NOMO-1 treated with dmso at 0.1 percent for 144 hours (cell line): Measurements from ENCODE around the gene TMEM176B.
"Not testable (repeated sequence)": the region's sequence is repeated elsewhere in the genome, so short reads cannot be mapped to it uniquely, and the experiment has no call there.

Source experiments
- DNase-seq: peaks from one replicate; lab custom pipeline; 2025; ENCODE audit not compliant: unreplicated experiment; lab: John Stamatoyannopoulos, UW

TMEM176B gene

DNA sequence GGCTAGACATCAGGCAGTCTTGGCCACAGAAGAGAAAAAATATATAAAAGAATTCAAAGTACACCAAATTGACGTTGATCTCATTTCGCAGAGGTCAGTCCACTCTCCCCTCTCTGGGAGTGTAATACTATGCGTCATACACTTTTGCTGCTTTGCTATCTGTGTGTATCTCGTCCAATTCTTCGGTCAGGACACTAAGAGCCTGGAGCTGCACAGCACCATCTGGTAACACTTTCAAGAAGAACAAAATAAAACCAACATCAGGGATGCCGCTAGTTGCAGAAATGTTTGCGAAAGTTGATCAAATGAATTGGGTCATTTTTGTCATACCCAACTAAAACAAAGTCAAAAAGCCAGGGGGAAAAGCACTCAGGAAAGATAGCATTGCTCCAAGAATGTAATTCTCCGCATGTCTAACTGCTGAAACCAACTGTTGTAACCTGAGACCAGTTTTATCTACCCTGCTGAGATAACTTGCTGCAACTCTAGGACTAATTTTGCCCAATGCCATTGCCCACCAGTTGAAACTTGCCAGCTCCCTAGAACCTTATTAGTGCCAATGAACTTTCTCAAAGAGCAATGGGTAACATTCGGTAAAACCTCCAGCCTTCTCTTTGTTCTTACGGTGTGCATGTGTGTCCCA is 23.4 kb upstream of the TMEM176B start:
- DNase-seq: no peak

DNA sequence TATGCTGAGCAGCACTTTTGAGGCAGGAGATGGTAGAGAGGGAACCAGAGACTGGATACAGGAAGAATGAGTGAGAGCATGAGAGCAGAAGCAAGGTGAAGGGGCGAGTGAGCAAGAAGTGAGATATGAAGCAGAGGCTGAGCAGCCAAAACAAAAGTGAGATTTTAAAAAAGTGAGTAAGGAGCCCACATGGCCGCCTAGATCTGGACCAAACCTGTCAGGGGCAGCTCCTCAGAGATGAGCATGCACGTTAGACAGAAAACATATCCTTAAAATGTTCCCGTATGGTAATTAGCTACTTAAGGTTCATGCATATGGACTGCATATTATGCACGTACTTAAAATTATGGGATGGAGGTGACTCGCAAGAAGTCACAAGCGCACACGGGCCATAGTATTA is 22.9 kb upstream of the TMEM176B start:
- DNase-seq: no peak

DNA sequence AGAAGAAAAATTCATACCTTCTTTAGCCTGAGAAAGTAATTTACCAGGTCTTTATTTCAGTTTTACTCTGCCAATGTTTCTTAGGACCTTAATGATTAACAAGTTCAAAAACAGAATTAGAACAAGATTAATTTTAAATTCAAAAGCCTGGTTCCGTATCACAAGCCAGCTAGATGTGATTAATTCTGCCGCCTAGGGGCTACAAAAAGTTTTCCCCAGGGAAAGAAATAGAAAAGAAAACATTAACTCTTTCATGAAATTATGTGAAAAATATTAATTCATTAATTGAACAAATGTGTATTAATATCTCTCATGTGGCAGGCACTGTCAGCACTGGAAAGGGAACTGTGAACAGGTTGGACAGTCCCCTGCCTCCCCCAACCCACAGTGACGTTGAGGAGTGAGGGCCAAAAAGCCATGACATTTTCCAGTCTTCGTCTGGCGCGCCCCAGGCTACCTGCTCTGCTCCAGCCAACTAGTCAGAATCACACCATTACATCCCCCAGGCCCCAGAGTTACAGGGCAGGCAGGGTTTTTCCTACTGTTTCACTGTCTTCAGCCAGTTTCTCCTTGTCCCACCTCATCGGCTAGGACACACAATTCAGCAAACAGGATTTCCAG is 20.5 kb upstream of the TMEM176B start:
- no peak for DNase-seq

DNA sequence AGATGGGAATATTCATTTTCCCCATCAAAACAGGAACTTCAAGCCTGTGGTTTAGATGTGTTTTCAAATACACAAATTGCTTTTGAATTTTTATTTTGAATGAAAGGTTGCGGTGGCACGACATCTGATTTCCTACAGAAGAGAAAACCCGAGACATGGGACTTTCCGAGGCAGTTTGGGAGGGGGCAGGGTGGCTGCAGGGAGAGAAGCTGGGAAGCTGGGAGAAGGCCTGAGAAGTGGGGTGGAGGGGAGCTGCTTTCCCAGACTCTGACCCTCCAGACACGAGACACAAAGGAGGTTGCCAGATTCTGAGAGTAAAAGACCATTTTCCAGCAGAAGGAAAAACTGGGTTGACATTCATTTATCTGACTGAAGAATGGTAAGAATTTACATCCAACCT is 20.0 kb upstream of the TMEM176B start:
- DNase-seq: no peak

DNA sequence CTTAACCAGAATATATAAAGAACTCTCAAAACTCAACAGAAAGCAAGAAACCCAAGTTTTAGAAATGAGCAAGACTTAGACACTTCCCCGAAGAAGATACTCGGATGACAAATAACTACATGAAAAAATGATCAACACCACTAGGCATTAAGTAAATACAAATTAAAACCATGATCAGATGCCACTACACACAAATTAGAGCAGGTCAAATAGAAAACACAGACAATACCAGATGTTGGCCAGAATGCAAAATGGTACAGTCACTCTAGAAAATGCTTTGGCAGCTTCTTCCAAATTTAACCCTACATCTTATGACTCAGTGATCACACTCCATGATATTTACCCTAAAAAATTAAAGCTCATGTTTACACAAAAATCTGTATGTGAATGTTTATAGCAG is 18.8 kb upstream of the TMEM176B start:
- no peak for DNase-seq

DNA sequence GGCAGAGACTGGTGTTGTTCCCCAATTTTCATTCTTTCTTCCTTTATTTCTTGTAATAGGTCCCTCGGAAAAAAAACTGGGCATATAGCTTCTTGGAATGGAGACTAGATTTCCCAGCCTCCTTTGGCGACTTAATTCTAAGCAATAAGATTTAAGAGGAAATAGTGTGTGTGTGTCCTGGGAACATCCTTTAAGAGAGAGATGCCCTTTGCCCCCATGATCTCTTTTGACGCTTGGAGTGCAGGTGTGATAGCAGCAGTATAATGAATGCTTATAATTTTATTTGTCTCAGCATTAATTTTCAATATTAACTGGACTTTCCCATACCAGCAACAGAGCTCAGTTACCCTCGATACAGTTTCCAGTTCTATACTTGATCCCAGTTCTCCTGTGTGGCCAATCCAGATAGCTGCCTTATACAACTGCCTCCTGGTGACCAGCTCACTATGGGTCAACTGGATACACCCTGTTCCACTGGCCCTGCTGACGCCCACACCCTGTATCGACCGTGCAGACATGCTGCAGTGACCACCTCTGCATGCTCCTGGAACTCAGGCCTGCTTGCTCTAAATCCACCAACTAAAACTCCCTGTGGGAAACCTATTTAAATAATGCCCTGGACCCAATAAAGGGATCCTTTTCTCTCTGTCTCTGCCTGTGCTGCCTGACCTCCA is 14.3 kb upstream of the TMEM176B start:
- DNase-seq: no peak

DNA sequence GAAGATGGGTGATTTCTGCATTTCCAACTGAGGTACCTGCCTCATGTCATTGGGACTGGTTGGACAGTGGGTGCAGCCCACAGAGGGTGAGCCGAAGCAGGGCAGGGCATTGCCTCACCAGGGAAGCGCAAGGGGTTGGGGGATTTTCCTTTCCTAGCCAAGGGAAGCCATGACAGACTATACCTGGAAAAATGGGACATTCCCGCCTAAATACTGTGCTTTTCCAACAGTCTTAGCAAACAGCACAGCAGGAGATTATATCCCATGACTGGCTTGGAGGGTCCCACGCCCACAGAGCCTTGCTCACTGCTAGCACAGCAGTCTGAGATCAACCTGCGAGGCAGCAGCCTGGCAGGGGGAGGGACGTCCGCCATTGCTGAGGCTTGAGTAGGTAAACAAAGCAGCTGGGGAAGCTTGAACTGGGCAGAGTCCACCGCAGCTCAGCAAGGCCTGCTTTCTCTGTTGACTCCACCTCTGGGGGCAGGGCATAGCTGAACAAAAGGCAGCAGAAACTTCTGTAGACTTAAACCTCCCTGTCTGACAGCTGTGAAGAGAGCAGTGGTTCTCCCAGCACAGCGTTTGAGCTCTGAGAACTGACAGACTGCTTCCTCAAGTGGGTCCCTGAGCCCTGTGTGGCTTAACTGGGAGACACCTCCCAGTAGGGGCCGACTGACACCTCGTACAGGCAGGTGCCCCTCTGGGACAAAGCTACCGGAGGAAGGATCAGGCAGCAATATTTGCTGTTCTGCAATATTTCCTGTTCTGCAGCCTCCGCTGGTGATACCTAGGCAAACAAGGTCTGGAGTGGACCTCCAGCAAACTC is 7.7 kb upstream of the TMEM176B start:
- not testable (repeated sequence) for DNase-seq

DNA sequence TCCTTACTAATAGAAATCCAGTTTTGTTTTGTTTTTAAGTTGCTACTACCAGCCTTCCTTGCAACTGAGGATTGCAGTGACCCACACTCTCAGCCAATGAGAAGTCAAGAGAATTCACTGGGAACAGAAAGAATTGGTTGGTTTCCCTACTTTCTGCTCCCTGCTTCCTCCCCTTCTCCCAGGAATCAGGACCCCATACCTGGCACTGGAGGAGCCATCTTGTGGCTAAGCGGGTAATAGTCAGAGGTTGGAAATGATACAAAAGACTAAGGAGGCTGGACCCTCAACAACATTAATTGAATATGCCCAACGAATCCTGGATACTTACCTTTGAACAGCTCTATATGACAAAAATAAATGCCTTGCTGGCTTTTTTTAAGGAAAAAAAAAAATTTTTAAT is 6.7 kb upstream of the TMEM176B start:
- no peak for DNase-seq

DNA sequence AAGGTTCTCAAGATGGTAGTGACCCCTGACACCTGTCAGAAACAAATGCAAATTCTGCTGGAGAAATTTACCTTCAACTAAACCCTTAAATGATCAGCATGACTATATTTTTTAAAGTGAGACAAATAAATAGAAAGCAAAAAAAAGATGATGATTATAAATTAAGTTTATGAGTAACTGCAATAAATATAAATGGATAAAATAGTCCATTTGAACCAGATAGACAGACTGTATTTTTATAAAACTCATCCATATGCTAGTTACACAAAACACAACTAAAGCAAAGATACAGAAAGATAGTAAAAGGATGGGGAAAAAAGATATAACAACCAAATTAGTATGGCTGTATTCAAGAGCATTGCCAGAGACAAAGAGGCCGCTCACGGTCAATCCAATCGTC is 6.3 kb upstream of the TMEM176B start:
- no peak for DNase-seq

DNA sequence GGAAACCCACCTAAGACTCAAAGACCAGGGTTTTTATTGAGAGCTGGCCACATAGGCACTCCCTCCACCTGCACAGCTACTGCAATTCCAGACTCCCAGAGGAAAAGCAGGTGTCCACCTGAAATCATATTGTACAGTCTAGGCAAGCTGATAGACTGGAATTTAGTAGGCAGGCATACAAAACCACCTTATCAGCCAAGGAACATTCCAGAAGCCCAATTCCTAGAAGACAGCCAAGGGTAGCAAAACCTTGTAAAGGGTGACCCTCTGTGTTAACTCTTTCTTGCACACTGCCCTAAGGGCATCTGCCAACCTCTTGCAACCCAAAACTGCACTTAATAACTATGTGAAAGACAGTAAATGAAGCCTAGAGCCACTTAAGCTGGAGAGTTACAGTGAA is 5.7 kb upstream of the TMEM176B start:
- no peak for DNase-seq

DNA sequence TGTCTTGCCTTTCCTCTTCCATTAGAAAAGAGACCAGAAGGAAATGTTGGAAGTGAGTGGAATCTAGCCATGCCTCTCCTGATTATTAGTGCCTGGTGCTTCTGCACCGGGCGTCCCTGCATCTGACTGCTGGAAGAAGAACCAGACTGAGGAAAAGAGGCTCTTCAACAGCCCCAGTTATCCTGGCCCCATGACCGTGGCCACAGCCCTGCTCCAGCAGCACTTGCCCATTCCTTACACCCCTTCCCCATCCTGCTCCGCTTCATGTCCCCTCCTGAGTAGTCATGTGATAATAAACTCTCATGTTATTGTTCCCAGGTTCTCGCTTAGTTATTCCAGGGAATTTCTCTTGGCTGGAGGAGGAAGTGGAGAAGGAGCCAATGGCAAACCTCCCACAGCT is 4.6 kb upstream of the TMEM176B start:
- no peak for DNase-seq

DNA sequence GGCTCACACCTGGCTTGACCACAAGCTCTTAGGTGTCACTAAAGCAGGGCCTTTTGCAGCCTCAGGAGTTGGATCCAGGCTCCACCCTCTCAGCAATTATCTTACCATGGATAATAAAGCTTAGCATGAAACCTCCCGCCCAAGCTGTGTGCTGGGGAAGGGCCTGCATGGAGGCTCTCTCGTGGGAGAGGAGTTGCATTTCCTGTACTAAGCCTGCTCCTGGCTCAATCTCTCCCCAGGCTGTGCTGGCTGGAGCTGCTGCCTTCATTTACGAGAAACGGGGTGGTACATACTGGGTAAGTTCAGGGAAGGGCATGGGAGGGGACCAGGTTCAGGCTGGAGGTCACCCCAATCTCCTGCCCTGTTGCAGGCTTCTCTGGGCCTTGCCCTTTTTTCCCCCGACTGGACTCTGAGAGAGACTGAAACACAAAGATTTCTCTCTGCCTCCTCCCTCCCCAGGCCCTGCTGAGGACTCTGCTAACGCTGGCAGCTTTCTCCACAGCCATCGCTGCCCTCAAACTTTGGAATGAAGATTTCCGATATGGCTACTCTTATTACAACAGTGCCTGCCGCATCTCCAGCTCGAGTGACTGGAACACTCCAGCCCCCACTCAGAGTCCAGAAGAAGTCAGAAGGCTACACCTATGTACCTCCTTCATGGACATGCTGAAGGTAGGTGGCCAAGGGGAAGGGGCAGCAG is 3.1 kb upstream of the TMEM176B start:
- DNase-seq: no peak

DNA sequence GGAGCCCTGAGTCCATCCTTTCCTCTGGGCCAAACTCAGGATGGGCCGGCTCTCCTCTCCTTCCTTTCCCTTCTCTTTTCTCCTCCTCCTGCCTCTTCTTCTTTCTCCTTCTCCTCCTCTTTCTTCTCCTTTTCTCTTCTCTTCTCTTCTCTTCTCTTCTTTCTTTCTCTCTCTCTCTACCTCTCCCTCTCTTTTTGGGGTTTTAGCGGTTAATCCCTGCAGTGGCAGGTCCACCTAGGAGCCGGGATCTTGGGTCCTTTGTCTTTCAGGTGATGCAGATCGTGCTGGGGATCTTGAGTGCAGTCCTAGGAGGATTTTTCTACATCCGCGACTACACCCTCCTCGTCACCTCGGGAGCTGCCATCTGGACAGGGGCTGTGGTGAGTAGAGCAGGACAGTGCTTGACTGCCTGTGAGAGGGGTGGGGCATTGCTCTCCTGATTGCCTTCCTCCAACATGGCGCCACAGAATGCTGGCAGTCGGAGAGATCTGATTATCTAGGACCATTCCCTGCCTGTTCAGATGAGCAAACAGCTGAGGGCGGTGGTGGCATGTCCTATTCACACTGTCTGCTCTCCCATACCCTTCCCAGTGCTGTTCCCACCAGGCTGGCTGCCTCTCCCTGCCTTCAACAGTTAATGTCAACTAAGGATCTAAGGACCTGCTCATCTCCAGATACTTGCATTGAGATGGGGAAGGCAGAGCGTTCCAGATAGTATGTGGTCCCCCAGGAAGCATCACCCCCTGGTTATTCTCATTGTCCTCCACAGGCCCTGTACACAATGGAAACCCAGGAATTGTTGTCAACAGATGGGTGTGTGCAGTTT is 2.0 kb upstream of the TMEM176B start:
- DNase-seq: no peak

DNA sequence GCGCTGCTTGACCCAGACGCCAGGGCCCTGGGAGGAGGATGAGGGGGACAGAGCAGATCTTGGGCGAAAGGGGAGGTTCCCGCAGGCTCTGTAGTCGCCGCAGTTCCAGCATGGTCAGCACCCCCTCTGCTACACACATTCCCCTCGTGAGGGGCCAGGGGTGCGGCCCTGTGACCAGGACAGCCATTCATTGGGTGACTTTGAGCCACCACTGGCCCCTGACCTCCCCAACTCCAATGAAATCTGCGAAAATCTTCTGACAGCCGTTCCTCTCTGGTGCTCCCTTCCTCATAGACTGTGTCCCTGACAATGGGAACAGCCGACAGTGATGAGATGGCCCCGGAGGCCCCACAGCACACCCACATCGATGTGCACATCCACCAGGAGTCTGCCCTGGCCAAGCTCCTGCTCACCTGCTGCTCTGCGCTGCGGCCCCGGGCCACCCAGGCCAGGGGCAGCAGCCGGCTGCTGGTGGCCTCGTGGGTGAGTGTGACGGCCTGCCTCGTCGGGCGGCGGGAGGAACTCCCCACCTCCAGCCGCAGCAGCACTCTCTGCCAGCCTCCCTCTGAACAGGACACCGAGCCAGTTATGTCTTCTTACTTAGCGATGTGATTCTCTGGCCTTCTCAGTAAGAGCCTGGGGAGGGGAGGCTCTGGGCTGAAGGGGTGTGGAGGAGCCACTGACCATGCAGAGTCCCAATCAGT is 1.2 kb upstream of the TMEM176B start:
- DNase-seq: no peak

DNA sequence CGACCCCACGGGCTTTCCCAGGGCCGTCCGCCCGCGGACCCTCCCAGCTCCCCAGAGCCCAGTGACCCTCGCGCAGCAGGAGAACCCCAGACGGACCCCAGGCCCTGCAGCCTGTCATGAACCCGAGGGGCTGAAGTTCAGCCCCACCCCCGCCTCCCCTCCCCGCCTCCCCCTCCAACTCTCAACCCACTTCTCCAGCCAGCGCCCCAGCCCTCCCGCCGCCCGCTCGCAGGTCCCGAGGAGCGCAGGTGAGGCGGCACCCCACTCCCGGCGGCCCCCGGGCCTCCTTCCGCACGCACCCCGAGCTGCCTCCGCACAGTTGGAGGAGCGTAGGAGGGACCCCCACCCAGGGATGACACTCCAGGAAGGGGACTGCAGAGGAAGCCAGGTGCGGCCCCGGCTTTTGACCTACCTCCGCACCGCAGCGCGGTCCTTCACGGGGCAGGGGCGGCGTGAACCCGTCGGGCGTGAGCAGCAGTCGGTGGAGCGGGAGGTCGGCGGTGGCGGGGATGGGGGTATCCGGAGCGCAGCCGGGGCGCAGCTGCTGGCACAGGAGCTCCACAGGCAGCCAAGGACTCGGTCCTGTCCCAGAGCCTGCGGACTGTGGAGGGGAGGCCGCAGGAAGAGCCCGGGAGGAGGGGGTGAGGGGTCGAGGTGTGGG is 547 bp upstream of the TMEM176B start, which contains the start of gene TMEM176A:
TSS of gene TMEM176A (plus strand) at position 189 of the 661 bp plus-strand sequence. CDS start 782 bp downstream, outside the sequence.
- DNase-seq: no peak

DNA sequence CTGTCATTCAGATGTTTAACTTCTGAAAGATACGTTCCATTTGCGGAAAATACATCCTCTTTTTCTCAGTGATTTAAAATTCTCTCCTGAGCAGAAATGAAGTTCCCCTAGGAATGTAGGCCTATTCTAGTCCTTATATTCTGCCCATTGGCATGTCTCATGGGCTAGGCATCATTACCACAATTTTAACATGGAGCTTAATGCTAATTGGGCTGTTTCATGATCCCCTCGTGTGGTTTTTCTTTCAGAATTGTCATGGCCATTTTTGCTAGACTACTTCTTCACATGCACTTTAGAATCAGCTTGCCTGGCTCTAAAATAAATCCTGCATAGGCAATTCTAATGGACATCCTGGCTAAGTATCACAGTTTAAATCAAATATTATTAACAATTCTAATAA is 1.0 kb downstream of the TMEM176B start:
- DNase-seq: no peak

DNA sequence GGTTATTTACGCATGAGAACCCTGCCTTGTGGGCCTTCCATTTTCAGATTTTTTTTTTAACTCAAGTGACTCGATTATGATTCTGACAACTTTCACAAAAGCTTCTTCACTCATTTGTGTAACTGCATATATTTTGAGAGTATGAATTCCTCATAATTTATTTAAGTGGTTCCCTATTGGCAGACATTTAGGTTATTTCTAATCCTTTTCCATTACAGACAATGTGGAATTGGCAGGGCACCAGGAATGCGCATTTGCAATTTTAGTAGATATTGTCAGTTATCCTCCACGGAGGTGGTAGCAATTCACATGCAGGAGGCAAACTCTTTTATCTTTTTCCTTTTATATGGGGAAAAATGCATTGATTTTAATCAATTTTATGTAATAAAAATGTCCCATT is 2.5 kb downstream of the TMEM176B start:
- no peak for DNase-seq

DNA sequence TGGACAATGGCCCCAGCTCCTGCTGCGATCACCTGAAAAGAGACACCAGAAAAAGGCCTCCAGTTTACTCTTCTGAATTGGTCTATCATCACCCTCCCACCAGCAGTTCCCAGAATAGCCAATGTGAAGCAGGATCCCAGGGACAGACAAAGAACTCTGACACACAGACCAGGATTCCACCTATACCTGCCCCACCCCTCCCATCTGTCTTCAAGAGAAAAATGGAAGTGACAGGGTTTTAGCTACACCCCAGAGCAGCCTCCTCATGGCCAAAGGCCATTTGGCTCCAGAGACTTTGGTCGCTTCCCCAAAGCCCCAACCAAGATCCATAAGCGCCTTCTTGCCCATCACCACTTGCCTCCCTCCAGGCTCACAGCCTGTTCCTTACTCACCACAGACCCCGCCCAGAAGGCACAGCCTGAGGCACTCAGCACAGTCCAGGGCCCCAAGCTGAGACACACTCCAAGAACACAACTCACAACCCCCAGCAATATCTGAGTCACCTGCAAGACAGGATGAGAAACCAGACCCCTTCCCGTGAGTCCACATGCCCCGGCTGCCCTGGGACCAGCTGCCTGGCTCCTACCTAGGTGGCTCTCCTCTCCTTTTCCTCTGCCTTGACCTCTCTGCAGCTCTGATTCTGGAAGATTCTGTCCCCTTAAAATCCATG is 6.5 kb downstream of the TMEM176B start:
- no peak for DNase-seq
